Naive thymus-derived CD8-positive, alpha-beta T cell (primary cell): ENCODE data around the gene RTEL1. TPM values are rescaled to one million over a fixed set of nuclear protein-coding genes. Genes with fewer than 3 reads are reported as not detected.

Experiments
- ATAC-seq, 2 donors: fragments of 150-1000 bp; cut with Tn5 transposase in 1 of 2; sonication (Bioruptor Pico), chemical (Tn5 transposase) in 1 of 2; 1 replicate in 1 of 2; 2 replicates in 1 of 2; pipeline ENCODE4 v1.10.0; 2021; ENCODE audit warnings: mild to moderate bottlenecking in 2 of 2, moderate library complexity in 2 of 2
- POLR2A ChIA-PET: fragments of 350-600 bp; sonication (Branson Sonifier 250); formaldehyde crosslinking; loops from one replicate; lab custom pipeline; 2021; ENCODE audit warnings: antibody characterized with exemption; lab: Charles Lee
- DNase-seq, 10 donors: peaks; one replicate each; pipeline versions ENCODE4 v3.0.0 to v3.0.0-alpha.2; 2020 to 2022
- H3K27ac Mint-ChIP-seq, 10 donors: one replicate each; pipeline ENCODE4 v1.8.0; 2020 to 2022; ENCODE audit warnings: mild to moderate bottlenecking in 10 of 10, mixed read lengths in 10 of 10, moderate library complexity in 4 of 10, inconsistent platforms in 1 of 10
- H3K27me3 Mint-ChIP-seq, 5 donors: one replicate each; pipeline ENCODE4 v1.8.0; 2021 to 2022; ENCODE audit warnings: mixed read lengths in 5 of 5
- H3K36me3 Mint-ChIP-seq, 3 donors: one replicate each; pipeline ENCODE4 v1.8.0; 2020 to 2022; ENCODE audit warnings: mixed read lengths in 3 of 3, mild to moderate bottlenecking in 2 of 3, inconsistent platforms in 1 of 3
- H3K4me1 Mint-ChIP-seq, 4 donors: one replicate each; pipeline ENCODE4 v1.8.0; 2021 to 2022; ENCODE audit warnings: mixed read lengths in 4 of 4
- H3K4me3 Mint-ChIP-seq, 10 donors: one replicate each; pipeline ENCODE4 v1.8.0; 2020 to 2022; ENCODE audit warnings: mild to moderate bottlenecking in 10 of 10, mixed read lengths in 10 of 10, moderate library complexity in 6 of 10, inconsistent platforms in 1 of 10
- H3K9me3 Mint-ChIP-seq, 9 donors: one replicate each; pipeline ENCODE4 v1.8.0; 2020 to 2022; ENCODE audit warnings: mixed read lengths in 9 of 9, mild to moderate bottlenecking in 3 of 9, inconsistent platforms in 1 of 9, moderate library complexity in 1 of 9
- polyA plus RNA-seq, 3 donors: library from polyadenylated mRNA; unstranded; fragments of 300-500 nt; fragmentation: Illumina TruSeq; gene quantifications; one replicate each; pipeline ENCODE4 v1.2.3, GENCODE V29; 2021
- total RNA-seq, 8 experiments: library from RNA in 2 of 8; stranded (reverse) in 2 of 8; gene quantifications; one replicate each; pipeline ENCODE4 v1.2.3 and lab custom pipeline; 2021 to 2026

RTEL1 gene
- total and polyA plus RNA-seq, 5 experiments from 2014 or later: 3.2 to 25.5 (median 6.8) TPM

- Mint-ChIP-seq H3K27ac (peak overlapping the region in 1 of 10 donors; percentile 70), H3K4me3 (no peak overlapping the region), H3K36me3 (peaks cover 0 to 15% (median 2%) of the 10 kb centered on the region in 3 donors), H3K9me3 (no peaks in the 10 kb centered on the region), H3K27me3 (peaks cover 0 to 1% (median 0%) of the 10 kb centered on the region in 5 donors), H3K4me1 (peaks cover 0 to 1% (median 0%) of the 10 kb centered on the region in 4 donors)
- no peak for ATAC-seq
- DNase-seq: no peak
- POLR2A ChIA-PET: interaction anchor here (1.0 kb wide), 1 partner anchor 23 kb away, joined by 3 read pairs; no protein-coding TSS in a partner anchor
Observed at GRCh38 chr20:63675681-63676368, 17.7 kb downstream of the RTEL1 start.

- Mint-ChIP-seq H3K4me1 (peaks cover 0 to 1% (median 0%) of the 10 kb centered on the region in 4 donors), H3K9me3 (no peaks in the 10 kb centered on the region), H3K36me3 (peaks cover 0 to 13% (median 2%) of the 10 kb centered on the region in 3 donors), H3K27ac (no peak overlapping the region), H3K27me3 (peaks cover 0 to 1% (median 0%) of the 10 kb centered on the region in 5 donors), H3K4me3 (no peak overlapping the region)
- POLR2A ChIA-PET: no interaction called here
- no peak for ATAC-seq
- no peak for DNase-seq
Observed at GRCh38 chr20:63678071-63678470, 20.0 kb downstream of the RTEL1 start.

- no peaks in the 10 kb centered on the region for H3K9me3 Mint-ChIP-seq
- no peak for DNase-seq
- peaks cover 0 to 4% (median 1%) of the 10 kb centered on the region in 4 donors for H3K4me1 Mint-ChIP-seq
- POLR2A ChIA-PET: no interaction called here
- H3K36me3 Mint-ChIP-seq: peaks cover 0 to 13% (median 2%) of the 10 kb centered on the region in 3 donors
- peaks cover 0 to 1% (median 0%) of the 10 kb centered on the region in 5 donors for H3K27me3 Mint-ChIP-seq
- H3K4me3 Mint-ChIP-seq: no peak overlapping the region
- H3K27ac Mint-ChIP-seq: no peak overlapping the region
- no peak for ATAC-seq
Observed at GRCh38 chr20:63678667-63679465, 20.8 kb downstream of the RTEL1 start.

- Mint-ChIP-seq H3K27me3 (peaks cover 0 to 1% (median 0%) of the 10 kb centered on the region in 5 donors), H3K27ac (no peak overlapping the region), H3K36me3 (peaks cover 0 to 13% (median 0%) of the 10 kb centered on the region in 3 donors), H3K4me1 (peaks cover 0 to 4% (median 2%) of the 10 kb centered on the region in 4 donors), H3K4me3 (no peak overlapping the region), H3K9me3 (no peaks in the 10 kb centered on the region)
- DNase-seq (no peak), ATAC-seq (no peak)
- POLR2A ChIA-PET: no interaction called here
Observed at GRCh38 chr20:63679799-63680305, 21.7 kb downstream of the RTEL1 start.

GRCh38 chr20:63680427-63680826, 22.3 kb downstream of the RTEL1 start:
- DNase-seq (no peak), ATAC-seq (no peak)
- POLR2A ChIA-PET: no interaction called here
- H3K36me3 Mint-ChIP-seq: peaks cover 0 to 13% (median 0%) of the 10 kb centered on the region in 3 donors
- H3K4me3 Mint-ChIP-seq: no peak overlapping the region
- H3K27me3 Mint-ChIP-seq: peaks cover 0 to 1% (median 0%) of the 10 kb centered on the region in 5 donors
- peaks cover 0 to 4% (median 2%) of the 10 kb centered on the region in 4 donors for H3K4me1 Mint-ChIP-seq
- H3K9me3 Mint-ChIP-seq: no peaks in the 10 kb centered on the region
- H3K27ac Mint-ChIP-seq: peak overlapping the region in 1 of 10 donors; percentile 49

GRCh38 chr20:63680857-63681608, 22.9 kb downstream of the RTEL1 start:
- POLR2A ChIA-PET: no interaction called here
- peaks cover 0 to 4% (median 2%) of the 10 kb centered on the region in 4 donors for H3K4me1 Mint-ChIP-seq
- H3K4me3 Mint-ChIP-seq: no peak overlapping the region

GRCh38 chr20:63681609-63682142, 23.6 kb downstream of the RTEL1 start:
- ATAC-seq (no peak), DNase-seq (no peak)
- H3K27me3 Mint-ChIP-seq: peaks cover 0 to 1% (median 0%) of the 10 kb centered on the region in 5 donors
- H3K9me3 Mint-ChIP-seq: no peaks in the 10 kb centered on the region
- H3K27ac Mint-ChIP-seq: no peak overlapping the region
- peaks cover 0 to 4% (median 4%) of the 10 kb centered on the region in 4 donors for H3K4me1 Mint-ChIP-seq
- H3K36me3 Mint-ChIP-seq: peaks cover 0 to 4% (median 0%) of the 10 kb centered on the region in 3 donors
- POLR2A ChIA-PET: interaction anchor here (0.6 kb wide), 1 partner anchor 9 kb away, joined by 11 read pairs; no protein-coding TSS in a partner anchor
- H3K4me3 Mint-ChIP-seq: no peak overlapping the region

More at GRCh38 chr20:63680857-63681608, 22.9 kb downstream of the RTEL1 start:
- Mint-ChIP-seq H3K27ac (no peak overlapping the region), H3K36me3 (peaks cover 0 to 8% (median 0%) of the 10 kb centered on the region in 3 donors), H3K9me3 (no peaks in the 10 kb centered on the region), H3K27me3 (peaks cover 0 to 1% (median 0%) of the 10 kb centered on the region in 5 donors)
- no peak for ATAC-seq
- DNase-seq: no peak

GRCh38 chr20:63682384-63683139, 24.4 kb downstream of the RTEL1 start:
- Mint-ChIP-seq H3K27ac (no peak overlapping the region), H3K36me3 (peaks cover 0 to 3% (median 0%) of the 10 kb centered on the region in 3 donors), H3K9me3 (no peaks in the 10 kb centered on the region), H3K4me3 (no peak overlapping the region), H3K4me1 (peaks cover 0 to 8% (median 6%) of the 10 kb centered on the region in 4 donors), H3K27me3 (peaks cover 0 to 1% (median 0%) of the 10 kb centered on the region in 5 donors)
- DNase-seq (no peak), ATAC-seq (no peak)
- POLR2A ChIA-PET: no interaction called here

GRCh38 chr20:63685269-63686026, 27.3 kb downstream of the RTEL1 start:
- H3K36me3 Mint-ChIP-seq: no peaks in the 10 kb centered on the region
- H3K4me3 Mint-ChIP-seq: no peak overlapping the region
- H3K9me3 Mint-ChIP-seq: no peaks in the 10 kb centered on the region
- DNase-seq: no peak
- peaks cover 0 to 8% (median 6%) of the 10 kb centered on the region in 4 donors for H3K4me1 Mint-ChIP-seq
- no peak for ATAC-seq
- POLR2A ChIA-PET: interaction anchor here (0.7 kb wide), 1 partner anchor 11 kb away, joined by 3 read pairs; the partner anchor contains the start of gene TNFRSF6B
- peak overlapping the region in 1 of 10 donors; percentile 62 for H3K27ac Mint-ChIP-seq
- H3K27me3 Mint-ChIP-seq: no peaks in the 10 kb centered on the region

GRCh38 chr20:63686094-63686491, 28.0 kb downstream of the RTEL1 start:
- POLR2A ChIA-PET: interaction anchor here (0.7 to 1.3 kb wide), 4 partner anchors 10 to 59 kb away, joined by 3 read pairs; partner anchors contain the start of genes GMEB2 and TNFRSF6B
- DNase-seq (no peak), ATAC-seq (no peak)
- Mint-ChIP-seq H3K36me3 (no peaks in the 10 kb centered on the region), H3K27me3 (no peaks in the 10 kb centered on the region), H3K9me3 (no peaks in the 10 kb centered on the region), H3K27ac (no peak overlapping the region), H3K4me1 (peaks cover 0 to 8% (median 6%) of the 10 kb centered on the region in 4 donors), H3K4me3 (no peak overlapping the region)
